SU-DHL-6 (cell line): Measurements from ENCODE around the gene SYNCRIP.

Source experiments
- CTCF ChIP-seq: fragments of 200-600 bp; sonication (generic); IDR thresholded peaks from one replicate; pipeline ENCODE4 v1.5.1; 2017; ENCODE audit warnings: antibody characterized with exemption, mild to moderate bottlenecking, low read length, moderate library complexity; ENCODE audit not compliant: insufficient read depth, poor library complexity, severe bottlenecking
- EZH2phosphoT487 ChIP-seq: fragments of 200-600 bp; sonication (generic), shearing (Covaris generic); conservative IDR thresholded peaks from 2 replicates; pipeline ENCODE4 v1.6.1; 2018; ENCODE audit warnings: mild to moderate bottlenecking, antibody characterized with exemption, low read length, moderate library complexity, mixed read lengths

- no peak for TF ChIP-seq EZH2phosphoT487
- no peak for TF ChIP-seq CTCF
Measured at GRCh38 chr6:85690071-85690470, 47.4 kb upstream of the SYNCRIP start.
